NCI-H1694 treated with DMSO at 0.1 percent for 48 hours (cell line): ENCODE measurements around the gene SLC29A2.

ENCODE experiments used
- DNase-seq: peaks from one replicate; lab custom pipeline; 2025; lab: John Stamatoyannopoulos, UW

Gene SLC29A2

GRCh38 chr11:66371627-66372415 lies at the start of gene SLC29A2:
TSS of gene SLC29A2 (minus strand) at chr11:66371760. CDS start at chr11:66371591, 169 bp downstream.
- DNase-seq, result peak; percentile 47

GRCh38 chr11:66420671-66421476 lies 49.3 kb upstream of the SLC29A2 start, which contains the start of gene NPAS4:
TSS of gene NPAS4 (plus strand) at chr11:66421035. CDS start at chr11:66421180, 145 bp downstream.
- no peak for DNase-seq

GRCh38 chr11:66419825-66420224 lies 48.3 kb upstream of the SLC29A2 start:
- DNase-seq, result no peak

- DNase-seq, result no peak
These were observed 47.4 kb upstream of the SLC29A2 start for GRCh38 chr11:66418986-66419308.

- peak; percentile 81 for DNase-seq
These were observed 46.8 kb upstream of the SLC29A2 start for GRCh38 chr11:66418168-66418985.

- DNase-seq, result no peak
These were observed 45.4 kb upstream of the SLC29A2 start for GRCh38 chr11:66417000-66417399.

- no peak for DNase-seq
These were observed 43.9 kb upstream of the SLC29A2 start for GRCh38 chr11:66415423-66415822.

GRCh38 chr11:66414120-66414934 lies 42.8 kb upstream of the SLC29A2 start:
- DNase-seq, result no peak

- DNase-seq, result no peak
These were observed 41.6 kb upstream of the SLC29A2 start for GRCh38 chr11:66413167-66413566.

GRCh38 chr11:66412110-66412509 lies 40.5 kb upstream of the SLC29A2 start:
- DNase-seq, result no peak

- DNase-seq, result no peak
These were observed 39.8 kb upstream of the SLC29A2 start for GRCh38 chr11:66411323-66411722.

- no peak for DNase-seq
These were observed 38.6 kb upstream of the SLC29A2 start for GRCh38 chr11:66410191-66410590.

GRCh38 chr11:66409226-66409625 lies 37.7 kb upstream of the SLC29A2 start:
- no peak for DNase-seq

GRCh38 chr11:66408488-66409214 lies 37.1 kb upstream of the SLC29A2 start:
- DNase-seq, result peak; percentile 58

GRCh38 chr11:66407651-66408050 lies 36.1 kb upstream of the SLC29A2 start:
- DNase-seq, result no peak

- no peak for DNase-seq
These were observed 22.4 kb upstream of the SLC29A2 start for GRCh38 chr11:66393954-66394353.

GRCh38 chr11:66391322-66391721 lies 19.8 kb upstream of the SLC29A2 start:
- DNase-seq, result no peak

GRCh38 chr11:66388780-66389386 lies 17.3 kb upstream of the SLC29A2 start:
- DNase-seq, result peak; percentile 65

- peak; percentile 81 for DNase-seq
These were observed 14.9 kb upstream of the SLC29A2 start for GRCh38 chr11:66386171-66387069.
